DMS79 (cell line): ENCODE data around the gene MRPL43.

Experiments
- DNase-seq: peaks from one replicate; lab custom pipeline; 2025; lab: John Stamatoyannopoulos, UW

MRPL43 gene

DNA sequence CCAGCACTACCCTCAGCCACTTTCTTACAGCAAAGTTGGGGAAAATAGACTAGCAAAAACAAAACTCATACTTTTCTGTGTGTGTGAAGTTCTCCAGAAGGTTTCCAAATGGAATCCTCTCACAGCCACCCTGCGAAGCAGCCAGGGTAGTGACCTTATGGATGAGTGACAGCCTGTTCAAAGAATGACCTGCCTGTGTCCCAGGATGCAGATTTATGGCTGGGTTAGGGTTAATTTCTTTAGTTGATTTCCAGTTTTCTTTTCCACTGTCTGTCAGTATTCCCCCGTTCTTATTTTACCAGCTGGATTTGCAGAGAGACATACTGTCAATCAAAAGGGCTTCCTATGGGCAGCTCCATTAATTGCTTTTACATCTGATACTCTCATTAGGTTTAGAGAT is 20.4 kb downstream of the MRPL43 start:
- no peak for DNase-seq

DNA sequence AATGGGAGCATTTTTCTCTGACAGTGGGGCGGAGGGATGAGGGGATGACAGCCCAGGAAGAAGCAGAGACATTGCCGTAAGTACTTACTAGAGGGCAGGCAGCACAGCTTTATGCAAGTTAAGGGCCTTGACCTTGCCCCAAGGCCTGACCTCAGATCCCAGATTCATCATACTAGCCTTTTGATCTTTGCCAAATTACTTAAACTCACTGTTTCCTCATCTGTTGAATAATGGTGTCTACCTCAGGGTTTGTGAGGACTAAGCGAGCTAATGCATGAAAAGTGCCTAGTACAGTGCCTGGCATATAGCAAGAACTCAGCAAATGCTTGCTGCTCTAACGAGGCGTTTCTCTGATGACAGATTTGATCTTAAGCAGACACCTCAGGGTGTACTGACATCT is 21.5 kb downstream of the MRPL43 start:
- DNase-seq: no peak

DNA sequence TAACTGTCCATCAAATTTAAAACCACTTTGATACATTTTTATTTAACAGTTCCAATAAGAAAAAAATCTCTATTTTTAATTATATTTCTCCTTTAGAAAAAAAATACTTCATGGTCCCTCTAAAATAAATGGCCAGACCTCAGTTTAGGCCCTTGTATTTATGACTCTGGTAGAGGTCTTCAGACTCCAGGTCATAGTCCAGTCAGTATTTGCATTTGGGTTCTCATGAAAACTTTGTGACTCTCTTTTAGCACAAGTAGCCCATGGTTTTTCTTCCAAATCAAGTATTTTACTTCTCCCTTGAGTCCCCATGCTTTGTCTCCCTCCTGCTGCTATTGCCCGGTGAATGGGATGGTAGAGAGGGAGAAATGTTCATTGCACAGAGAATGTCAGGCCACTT is 23.5 kb downstream of the MRPL43 start:
- DNase-seq: no peak

DNA sequence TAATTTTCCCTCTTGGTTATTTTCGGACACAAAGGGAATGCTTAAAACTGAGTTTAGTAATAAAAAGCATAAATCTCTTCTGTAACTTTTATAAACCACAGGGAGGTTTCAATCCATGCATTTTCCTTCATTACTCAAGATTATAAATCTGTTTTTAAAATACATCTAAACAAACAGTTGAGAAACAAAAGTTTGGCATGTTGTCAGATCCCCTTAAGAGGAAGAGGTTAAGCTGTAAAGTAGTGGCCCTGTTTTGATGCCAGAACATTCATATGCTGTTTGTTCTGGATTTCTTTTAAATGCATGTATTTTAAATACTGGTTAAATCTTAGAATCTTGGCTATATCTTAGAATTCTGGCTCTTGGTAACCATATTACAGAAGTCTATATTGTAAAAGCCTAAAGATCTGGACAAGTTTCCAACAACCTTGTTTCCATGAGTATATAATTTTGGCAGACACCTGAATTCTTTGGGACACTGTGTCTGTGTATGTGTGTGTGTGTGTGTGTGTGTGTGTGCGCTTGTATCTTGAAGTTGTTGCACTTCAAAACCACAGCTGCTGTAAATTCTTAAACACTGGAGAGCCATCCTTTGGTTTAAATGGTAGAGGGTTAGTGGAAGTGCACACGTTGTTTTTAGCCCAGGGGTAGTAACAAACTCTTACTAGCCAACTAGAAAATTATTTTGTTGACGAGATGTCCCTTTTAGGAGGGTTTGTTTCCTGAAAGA is 24.8 kb downstream of the MRPL43 start:
- DNase-seq: no peak

DNA sequence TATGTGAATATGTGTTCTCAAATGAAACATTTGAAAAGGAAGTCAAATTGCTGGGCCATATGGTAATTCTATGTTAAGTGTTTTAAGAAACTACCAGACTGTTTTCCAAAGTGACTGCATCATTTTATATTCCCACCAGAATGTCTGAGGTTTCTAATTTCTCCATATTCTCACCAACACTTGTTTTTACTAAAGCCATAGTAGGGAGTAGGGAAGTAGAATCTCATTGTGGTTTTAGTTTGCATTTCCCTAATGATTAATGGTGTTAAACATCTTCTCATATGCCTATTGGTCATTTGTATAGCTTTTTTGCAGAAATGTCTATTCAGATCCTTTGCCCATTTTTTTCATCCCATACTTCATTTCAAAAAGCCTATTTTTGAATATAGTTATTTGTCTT is 27.0 kb downstream of the MRPL43 start:
- no peak for DNase-seq

DNA sequence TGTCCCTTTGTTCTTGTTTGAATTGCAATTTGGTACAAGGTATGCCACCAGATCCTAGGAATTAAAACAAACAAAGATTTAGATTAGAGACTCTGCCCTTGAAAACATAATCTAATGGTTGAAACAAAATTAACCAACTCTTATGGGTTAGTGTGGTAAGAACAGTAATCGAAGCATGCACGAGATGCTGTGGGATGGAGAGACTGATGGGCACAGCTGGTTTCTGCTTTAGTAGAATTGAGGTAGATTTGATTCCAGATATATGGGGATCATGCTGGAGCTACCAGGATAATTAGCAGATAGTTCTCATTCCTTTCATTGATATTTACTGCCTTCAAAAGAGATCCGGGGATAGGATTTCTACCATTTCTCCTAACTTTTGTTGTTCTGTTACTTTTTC is 38.4 kb downstream of the MRPL43 start:
- DNase-seq: no peak

DNA sequence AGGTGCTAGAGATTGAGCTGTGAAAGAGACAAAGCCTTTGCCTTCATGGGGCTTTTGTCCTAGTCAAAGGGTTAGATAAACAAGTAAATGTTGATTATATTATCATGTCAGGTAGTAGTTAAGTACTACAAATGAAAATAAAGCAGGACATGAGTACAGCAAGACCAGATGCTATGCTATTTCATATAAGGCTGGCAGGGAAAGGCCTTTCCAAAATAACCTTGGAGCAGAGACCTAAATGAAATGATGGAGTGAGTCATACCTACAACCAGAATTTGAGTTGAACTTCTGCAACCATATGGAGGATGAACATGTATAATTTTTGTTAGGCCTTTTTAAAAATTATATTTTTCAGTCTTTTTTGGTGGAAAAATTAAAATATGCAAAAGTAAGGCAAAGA is 41.5 kb downstream of the MRPL43 start:
- no peak for DNase-seq

DNA sequence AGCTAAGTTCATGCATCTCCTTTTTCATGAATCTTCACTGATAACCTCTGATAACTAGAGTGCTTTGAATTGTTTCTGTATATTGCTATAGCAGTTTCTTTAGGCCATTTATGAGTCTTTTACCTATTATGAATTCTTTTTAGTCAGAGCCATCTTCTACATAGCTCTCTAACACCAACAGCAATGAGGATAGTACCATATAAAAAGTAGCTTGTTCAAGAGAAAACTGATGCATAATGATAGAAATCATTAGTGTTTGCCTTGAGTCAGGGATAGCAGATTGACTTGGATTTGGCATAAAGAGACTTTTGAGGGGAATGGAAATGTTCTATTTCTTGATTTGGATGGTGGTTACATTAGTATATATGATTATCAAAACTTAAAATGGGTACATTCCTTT is 43.8 kb downstream of the MRPL43 start:
- DNase-seq: no peak

DNA sequence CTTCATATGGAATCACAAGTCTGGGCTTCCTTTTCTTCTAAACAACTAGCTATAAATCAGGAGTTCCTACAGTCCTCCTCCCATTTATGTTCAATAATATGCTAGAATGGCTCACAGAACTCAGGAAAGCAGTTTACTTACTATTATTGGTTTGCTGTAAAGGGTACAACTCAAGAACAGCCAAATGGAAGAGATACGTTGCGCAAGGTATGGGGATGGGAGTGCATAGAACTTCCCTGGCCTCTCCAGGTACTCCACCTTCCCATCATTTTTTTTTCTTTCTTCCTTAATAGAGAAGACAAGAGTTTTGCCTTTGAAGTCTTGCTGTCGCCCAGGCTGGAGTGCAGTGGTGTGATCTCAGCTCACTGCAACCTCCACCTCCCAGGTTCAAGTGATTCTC is 45.1 kb downstream of the MRPL43 start:
- DNase-seq: no peak

DNA sequence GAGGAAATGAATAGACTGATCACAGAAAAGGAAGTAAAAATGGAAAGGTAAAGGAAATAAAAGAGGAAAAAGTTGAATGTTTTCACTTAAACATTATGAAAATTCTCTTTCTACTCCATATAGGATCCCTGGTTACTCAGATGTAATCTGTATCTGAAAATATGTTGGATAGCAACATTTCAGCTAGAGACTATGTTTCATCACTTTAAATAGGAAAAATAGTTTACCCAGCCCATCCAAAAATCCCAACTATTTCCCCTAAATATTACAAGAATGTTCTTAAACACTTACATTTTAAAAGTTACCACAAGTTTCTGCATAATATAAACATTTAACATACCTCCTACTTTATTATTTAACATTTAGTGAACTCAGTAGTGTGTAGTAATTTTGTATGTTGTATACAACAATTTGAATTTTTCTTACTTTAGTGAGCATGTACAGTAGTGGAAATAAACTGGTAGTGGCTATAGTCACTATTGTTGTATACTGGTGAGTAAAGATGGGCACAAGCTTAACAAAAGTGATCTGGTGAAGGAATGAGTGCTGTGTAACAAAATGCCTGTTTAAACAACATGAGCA is 47.4 kb downstream of the MRPL43 start:
- no peak for DNase-seq
